ENCODE data around the gene RAB6B. TPM values are rescaled to one million over a fixed set of nuclear protein-coding genes. Genes with fewer than 3 reads are reported as not detected.

RAB6B gene
- total RNA-seq, 1 experiment from 2014 or later, result 18.0 TPM

GRCh38 chr3:133871368-133872090, 24.2 kb downstream of the RAB6B start:
- ChIA-PET CTCF (interaction anchor here (1.4 kb wide), 1 partner anchor 59 kb away, joined by 3 read pairs; no protein-coding TSS in a partner anchor), POLR2A (no interaction called here)
- H3K4me3 Mint-ChIP-seq, result no peak overlapping the region
- no peaks in the 10 kb centered on the region for H3K27me3 Mint-ChIP-seq (ENCODE audit: low read depth)
- ATAC-seq, result no peak
- no peaks in the 10 kb centered on the region for H3K36me3 Mint-ChIP-seq
- no peaks in the 10 kb centered on the region for H3K9me3 Mint-ChIP-seq
- no peak overlapping the region for H3K27ac Mint-ChIP-seq
- TF ChIP-seq EMX1 (CRISPR knock-in tag; IDR thresholded peaks at IDR 0.05), result no peak
- no peak for TF ChIP-seq ZNF396 (CRISPR knock-in tag; IDR thresholded peaks at IDR 0.05; ENCODE audit: borderline replicate concordance)
- TF ChIP-seq ZNF512 (CRISPR knock-in tag; IDR thresholded peaks at IDR 0.05; ENCODE audit: borderline replicate concordance), result no peak
- no peak for TF ChIP-seq E2F4 (CRISPR knock-in tag; IDR thresholded peaks at IDR 0.05; ENCODE audit: borderline replicate concordance, low read depth)
- TF ChIP-seq HMGA2 (CRISPR knock-in tag; IDR thresholded peaks at IDR 0.05), result no peak
- TF ChIP-seq, protein P1, sequence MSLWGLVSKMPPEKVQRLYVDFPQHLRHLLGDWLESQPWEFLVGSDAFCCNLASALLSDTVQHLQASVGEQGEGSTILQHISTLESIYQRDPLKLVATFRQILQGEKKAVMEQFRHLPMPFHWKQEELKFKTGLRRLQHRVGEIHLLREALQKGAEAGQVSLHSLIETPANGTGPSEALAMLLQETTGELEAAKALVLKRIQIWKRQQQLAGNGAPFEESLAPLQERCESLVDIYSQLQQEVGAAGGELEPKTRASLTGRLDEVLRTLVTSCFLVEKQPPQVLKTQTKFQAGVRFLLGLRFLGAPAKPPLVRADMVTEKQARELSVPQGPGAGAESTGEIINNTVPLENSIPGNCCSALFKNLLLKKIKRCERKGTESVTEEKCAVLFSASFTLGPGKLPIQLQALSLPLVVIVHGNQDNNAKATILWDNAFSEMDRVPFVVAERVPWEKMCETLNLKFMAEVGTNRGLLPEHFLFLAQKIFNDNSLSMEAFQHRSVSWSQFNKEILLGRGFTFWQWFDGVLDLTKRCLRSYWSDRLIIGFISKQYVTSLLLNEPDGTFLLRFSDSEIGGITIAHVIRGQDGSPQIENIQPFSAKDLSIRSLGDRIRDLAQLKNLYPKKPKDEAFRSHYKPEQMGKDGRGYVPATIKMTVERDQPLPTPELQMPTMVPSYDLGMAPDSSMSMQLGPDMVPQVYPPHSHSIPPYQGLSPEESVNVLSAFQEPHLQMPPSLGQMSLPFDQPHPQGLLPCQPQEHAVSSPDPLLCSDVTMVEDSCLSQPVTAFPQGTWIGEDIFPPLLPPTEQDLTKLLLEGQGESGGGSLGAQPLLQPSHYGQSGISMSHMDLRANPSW (CRISPR knock-in tag; conservative IDR thresholded peaks at IDR 0.05; ENCODE audit: low read depth), result no peak
- TF ChIP-seq, protein P2, sequence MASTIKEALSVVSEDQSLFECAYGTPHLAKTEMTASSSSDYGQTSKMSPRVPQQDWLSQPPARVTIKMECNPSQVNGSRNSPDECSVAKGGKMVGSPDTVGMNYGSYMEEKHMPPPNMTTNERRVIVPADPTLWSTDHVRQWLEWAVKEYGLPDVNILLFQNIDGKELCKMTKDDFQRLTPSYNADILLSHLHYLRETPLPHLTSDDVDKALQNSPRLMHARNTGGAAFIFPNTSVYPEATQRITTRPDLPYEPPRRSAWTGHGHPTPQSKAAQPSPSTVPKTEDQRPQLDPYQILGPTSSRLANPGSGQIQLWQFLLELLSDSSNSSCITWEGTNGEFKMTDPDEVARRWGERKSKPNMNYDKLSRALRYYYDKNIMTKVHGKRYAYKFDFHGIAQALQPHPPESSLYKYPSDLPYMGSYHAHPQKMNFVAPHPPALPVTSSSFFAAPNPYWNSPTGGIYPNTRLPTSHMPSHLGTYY (CRISPR knock-in tag; IDR thresholded peaks at IDR 0.05), result no peak
- TF ChIP-seq ZNF423 (CRISPR knock-in tag; IDR thresholded peaks at IDR 0.05), result no peak
- no peak for TF ChIP-seq ZNF138 (CRISPR knock-in tag; conservative IDR thresholded peaks at IDR 0.05)
- TF ChIP-seq, protein P3, sequence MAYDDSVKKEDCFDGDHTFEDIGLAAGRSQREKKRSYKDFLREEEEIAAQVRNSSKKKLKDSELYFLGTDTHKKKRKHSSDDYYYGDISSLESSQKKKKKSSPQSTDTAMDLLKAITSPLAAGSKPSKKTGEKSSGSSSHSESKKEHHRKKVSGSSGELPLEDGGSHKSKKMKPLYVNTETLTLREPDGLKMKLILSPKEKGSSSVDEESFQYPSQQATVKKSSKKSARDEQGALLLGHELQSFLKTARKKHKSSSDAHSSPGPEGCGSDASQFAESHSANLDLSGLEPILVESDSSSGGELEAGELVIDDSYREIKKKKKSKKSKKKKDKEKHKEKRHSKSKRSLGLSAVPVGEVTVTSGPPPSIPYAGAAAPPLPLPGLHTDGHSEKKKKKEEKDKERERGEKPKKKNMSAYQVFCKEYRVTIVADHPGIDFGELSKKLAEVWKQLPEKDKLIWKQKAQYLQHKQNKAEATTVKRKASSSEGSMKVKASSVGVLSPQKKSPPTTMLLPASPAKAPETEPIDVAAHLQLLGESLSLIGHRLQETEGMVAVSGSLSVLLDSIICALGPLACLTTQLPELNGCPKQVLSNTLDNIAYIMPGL (CRISPR knock-in tag; IDR thresholded peaks at IDR 0.05), result no peak
- TF ChIP-seq RELA (CRISPR knock-in tag; IDR thresholded peaks at IDR 0.05; ENCODE audit: borderline replicate concordance), result no peak
- TF ChIP-seq, protein P4, sequence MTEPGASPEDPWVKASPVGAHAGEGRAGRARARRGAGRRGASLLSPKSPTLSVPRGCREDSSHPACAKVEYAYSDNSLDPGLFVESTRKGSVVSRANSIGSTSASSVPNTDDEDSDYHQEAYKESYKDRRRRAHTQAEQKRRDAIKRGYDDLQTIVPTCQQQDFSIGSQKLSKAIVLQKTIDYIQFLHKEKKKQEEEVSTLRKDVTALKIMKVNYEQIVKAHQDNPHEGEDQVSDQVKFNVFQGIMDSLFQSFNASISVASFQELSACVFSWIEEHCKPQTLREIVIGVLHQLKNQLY (CRISPR knock-in tag; IDR thresholded peaks at IDR 0.05), result no peak
- TF ChIP-seq ZNF121 (CRISPR knock-in tag; IDR thresholded peaks at IDR 0.05), result no peak
- TF ChIP-seq GABPB1 (CRISPR knock-in tag; IDR thresholded peaks at IDR 0.05), result no peak
- TF ChIP-seq JAZF1 (CRISPR knock-in tag; IDR thresholded peaks at IDR 0.05), result no peak
- peaks cover 19% of the 10 kb centered on the region for H3K4me1 Mint-ChIP-seq
- DNase-seq (ENCODE audit: low spot score), result no peak

GRCh38 chr3:133870822-133871221, 24.9 kb downstream of the RAB6B start:
- Mint-ChIP-seq H3K27ac (no peak overlapping the region), H3K4me1 (peaks cover 19% of the 10 kb centered on the region), H3K4me3 (no peak overlapping the region), H3K27me3 (ENCODE audit: low read depth) (no peaks in the 10 kb centered on the region), H3K9me3 (no peaks in the 10 kb centered on the region), H3K36me3 (no peaks in the 10 kb centered on the region)
- DNase-seq (ENCODE audit: low spot score), result no peak
- ChIA-PET POLR2A (no interaction called here), CTCF (no interaction called here)
- no peak for ATAC-seq
- no peak for TF ChIP-seq ZNF416 (CRISPR knock-in tag; IDR thresholded peaks at IDR 0.05)
- TF ChIP-seq SMAD4 (CRISPR knock-in tag; IDR thresholded peaks at IDR 0.05), result no peak
- TF ChIP-seq ZBTB43 (CRISPR knock-in tag; IDR thresholded peaks at IDR 0.05), result no peak
- no peak for TF ChIP-seq CREB1 (CRISPR knock-in tag; IDR thresholded peaks at IDR 0.05)
- TF ChIP-seq OVOL2 (CRISPR knock-in tag; IDR thresholded peaks at IDR 0.05; ENCODE audit: borderline replicate concordance), result no peak
- no peak for TF ChIP-seq EMX1 (CRISPR knock-in tag; IDR thresholded peaks at IDR 0.05)
- TF ChIP-seq TEAD1 (CRISPR knock-in tag; IDR thresholded peaks at IDR 0.05), result no peak
- no peak for TF ChIP-seq ZNF317 (CRISPR knock-in tag; IDR thresholded peaks at IDR 0.05; ENCODE audit: borderline replicate concordance, low read depth)
- TF ChIP-seq, protein P5, sequence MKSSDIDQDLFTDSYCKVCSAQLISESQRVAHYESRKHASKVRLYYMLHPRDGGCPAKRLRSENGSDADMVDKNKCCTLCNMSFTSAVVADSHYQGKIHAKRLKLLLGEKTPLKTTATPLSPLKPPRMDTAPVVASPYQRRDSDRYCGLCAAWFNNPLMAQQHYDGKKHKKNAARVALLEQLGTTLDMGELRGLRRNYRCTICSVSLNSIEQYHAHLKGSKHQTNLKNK (CRISPR knock-in tag; IDR thresholded peaks at IDR 0.05), result no peak
- no peak for TF ChIP-seq NFATC4 (CRISPR knock-in tag; IDR thresholded peaks at IDR 0.05)
- no peak for TF ChIP-seq NR1H2 (CRISPR knock-in tag; IDR thresholded peaks at IDR 0.05)
